GM21717 (cell line): Measurements from ENCODE around the gene GRB14.
"Not testable (repeated sequence)": the region's sequence is repeated elsewhere in the genome, so short reads cannot be mapped to it uniquely, and the experiment has no call there.

ENCODE experiments used
- ATAC-seq: cut with Tn5 transposase; IDR thresholded peaks from one replicate; pipeline ENCODE4 v1.9.1; 2021; ENCODE audit warnings: mild to moderate bottlenecking, moderate library complexity; ENCODE audit not compliant: unreplicated experiment

Gene GRB14

GRCh38 chr2:164498836-164499235 lies 122.4 kb downstream of the GRB14 start:
- no peak for ATAC-seq

DNA sequence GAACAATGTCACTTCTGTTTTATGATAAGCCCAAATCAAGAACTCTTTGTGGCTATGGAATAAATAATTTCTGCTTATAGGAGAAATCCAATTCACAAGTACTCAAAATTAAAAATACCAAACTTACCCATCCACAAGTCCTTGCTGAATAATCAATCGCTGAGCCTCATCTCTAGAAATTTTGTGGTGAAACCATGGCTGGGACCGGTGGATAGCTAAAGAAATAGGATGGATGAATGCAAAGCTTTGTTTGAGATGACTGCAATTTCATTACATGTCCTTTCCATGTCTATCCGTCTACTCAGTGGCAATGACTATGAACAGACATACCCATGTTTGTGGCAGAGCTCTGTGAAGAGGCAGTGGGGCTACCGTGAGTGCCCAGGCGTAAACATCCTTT lies 124.4 kb downstream of the GRB14 start:
- no peak for ATAC-seq

- ATAC-seq, result no peak
These were observed 124.9 kb downstream of the GRB14 start for GRCh38 chr2:164496421-164496820.

DNA sequence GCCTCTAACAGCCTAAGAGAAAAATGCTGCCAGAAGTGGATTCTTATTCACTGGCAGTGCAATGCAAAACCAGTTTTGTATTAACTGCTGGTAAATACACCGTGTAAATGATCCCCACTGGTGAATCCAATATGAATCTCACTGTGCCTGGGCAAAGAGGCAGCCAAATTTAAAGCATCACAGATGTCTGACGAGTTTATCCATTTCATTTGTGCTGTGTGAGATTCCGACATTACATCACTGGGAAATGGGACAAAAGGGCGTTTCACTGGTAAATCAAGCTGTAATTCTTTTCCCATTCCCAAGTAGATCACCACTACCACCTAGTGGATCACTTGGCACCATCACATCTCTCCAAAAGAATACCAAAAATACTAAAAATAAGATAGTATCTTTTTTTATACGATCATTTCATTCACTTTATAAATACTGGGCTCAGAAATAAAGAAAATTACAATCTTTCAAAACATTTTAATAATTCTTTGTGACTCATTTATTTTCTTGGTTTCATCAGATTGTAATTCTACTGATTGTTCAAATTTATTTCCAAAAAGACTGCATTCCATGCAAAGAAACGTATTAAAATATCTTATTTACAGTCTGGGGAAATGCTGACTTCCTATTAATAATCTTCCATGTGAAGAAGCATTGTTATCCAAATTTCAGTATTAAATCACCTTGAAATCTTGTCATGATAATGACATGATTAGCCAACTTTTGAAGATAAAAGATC lies 125.6 kb downstream of the GRB14 start:
- no peak for ATAC-seq

GRCh38 chr2:164485541-164485940 lies 135.7 kb downstream of the GRB14 start:
- ATAC-seq, result no peak

DNA sequence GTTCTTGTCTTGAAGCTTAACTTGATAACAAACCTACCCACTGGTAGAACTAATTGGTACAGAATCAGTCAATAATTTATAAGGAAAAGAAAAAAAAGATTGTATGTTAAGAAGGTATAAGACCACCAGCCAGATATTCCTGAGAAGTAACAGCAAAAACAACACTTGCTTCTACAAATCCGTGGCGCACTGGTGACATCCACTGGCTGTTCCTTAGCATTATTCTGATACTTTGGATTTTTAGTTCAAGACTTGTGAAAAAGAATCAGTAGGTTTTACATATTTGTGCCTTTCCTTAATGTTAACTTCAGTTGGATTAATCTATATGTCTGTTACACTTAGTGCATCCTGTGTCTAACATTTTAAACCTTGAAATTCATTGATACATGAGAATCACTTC lies 141.8 kb downstream of the GRB14 start:
- no peak for ATAC-seq

DNA sequence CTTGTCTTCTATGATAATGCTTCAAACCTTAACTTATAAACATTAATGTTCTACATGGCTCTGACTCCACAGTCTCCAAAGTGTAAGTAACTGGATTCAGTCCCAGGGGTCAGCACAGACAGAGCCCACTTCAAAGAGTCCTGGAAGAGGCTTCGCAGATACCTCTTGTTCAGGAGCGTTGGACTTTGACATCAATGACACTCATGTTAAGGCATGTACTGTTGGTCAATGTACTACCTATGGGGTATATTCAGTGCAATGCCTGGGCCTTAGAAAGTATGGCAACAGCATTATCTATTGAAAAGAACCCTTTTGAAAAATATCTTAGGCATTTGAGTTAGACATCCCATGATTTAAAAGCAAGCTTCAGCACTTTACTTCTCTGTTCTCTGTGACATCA lies 143.1 kb downstream of the GRB14 start:
- ATAC-seq, result no peak

GRCh38 chr2:164474873-164475272 lies 146.4 kb downstream of the GRB14 start:
- ATAC-seq, result no peak

- no peak for ATAC-seq
These were observed 148.3 kb downstream of the GRB14 start for GRCh38 chr2:164473021-164473420.

- ATAC-seq, result not testable (repeated sequence)
These were observed 156.2 kb downstream of the GRB14 start for GRCh38 chr2:164465047-164465446.

DNA sequence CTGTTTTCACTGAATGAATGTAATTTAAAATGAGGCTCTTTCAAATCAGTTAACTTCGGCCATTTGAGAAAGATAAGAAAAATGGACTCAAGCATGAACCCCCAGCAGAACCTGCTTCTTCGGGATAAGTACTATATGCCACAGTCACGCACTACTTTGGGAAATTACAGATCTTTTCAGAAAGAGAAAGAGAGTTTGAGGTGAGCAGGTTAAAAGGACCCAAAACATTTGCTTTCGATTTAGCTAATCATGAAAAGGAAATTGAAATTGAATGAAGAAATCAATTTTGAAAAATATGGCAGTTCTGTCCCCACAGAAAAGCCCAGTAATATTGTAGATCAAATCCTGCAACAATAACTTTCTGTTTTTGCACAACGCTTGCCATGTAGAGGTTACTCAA lies 156.9 kb downstream of the GRB14 start:
- ATAC-seq, result no peak

- no peak for ATAC-seq
These were observed 162.5 kb downstream of the GRB14 start for GRCh38 chr2:164458792-164459191.

DNA sequence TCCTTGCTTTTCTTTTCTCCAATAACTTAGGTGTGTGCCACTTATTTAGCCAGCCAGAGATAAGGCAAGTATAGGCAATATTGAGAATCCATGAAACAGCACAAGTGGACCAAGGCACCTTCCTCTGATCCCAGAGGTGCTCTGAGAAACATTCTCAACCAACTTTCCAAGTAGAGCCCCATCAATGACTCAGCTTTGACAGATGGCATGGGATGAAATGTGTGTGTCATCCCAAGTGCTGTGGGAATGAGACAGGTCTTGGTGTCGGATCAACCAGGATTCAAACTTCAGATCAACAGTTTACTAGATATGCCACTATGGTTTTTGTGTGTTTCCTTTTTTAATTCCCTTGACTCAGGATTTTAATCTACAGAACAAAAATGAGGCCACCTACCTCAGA lies 164.0 kb downstream of the GRB14 start:
- no peak for ATAC-seq

- ATAC-seq, result no peak
These were observed 164.7 kb downstream of the GRB14 start for GRCh38 chr2:164456619-164457018.

DNA sequence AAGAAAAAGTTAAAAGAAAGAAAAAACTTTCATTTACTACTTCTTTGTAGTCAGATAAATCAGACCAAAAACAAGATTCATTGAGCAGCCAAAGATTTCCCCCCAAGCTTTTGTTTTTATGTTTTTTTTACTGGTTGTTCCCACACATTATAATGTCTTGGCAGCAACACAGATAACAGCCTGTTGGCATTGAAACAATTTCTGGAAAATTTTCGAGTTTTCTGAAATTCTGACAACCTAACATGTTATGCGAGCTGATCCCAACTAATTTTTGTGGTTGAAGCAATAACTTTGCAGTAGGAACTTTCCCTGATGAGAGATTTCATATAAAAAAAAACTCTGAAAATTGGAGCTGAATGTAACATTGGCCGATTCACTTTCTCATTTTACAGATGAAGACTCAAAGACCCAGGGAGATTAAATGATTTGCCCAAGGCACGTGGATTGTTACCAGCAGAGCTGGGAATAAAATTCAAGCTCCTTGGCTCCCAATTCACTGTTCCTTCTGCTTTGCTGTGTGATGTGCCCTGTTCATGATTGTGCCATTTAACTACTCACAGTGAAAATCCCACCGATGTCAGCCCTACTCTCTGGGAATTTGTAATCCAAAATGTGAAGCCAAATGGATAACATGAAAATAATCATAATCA lies 167.5 kb downstream of the GRB14 start:
- no peak for ATAC-seq

DNA sequence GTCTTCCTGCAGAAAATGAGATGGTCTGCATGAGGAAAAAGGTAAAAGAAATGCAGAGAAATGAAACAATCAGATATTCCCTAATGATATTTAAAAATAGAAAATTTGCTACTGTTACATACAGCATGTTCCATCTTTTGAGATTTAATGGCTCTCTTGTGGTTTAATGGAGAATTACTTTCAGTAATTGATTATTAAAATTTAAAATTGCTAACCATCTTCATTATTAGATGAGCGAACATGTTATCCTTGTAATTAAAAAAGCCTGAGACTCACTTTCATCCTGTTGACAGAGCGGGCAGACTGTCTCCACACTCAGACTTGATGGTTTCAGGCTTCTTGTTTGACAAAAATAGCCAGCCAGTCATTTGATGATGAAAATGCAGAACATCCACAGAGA lies 171.0 kb downstream of the GRB14 start:
- ATAC-seq, result no peak

GRCh38 chr2:164449706-164450105 lies 171.6 kb downstream of the GRB14 start:
- no peak for ATAC-seq

GRCh38 chr2:164447660-164448059 lies 173.6 kb downstream of the GRB14 start:
- no peak for ATAC-seq
